RWPE2 (cell line): ENCODE results near the gene DGCR8.

ENCODE experiments used
- ATAC-seq: fragments of 200-7000 bp; cut with Tn5 transposase; 3 replicates; pipeline ENCODE4 v1.9.1; 2021; ENCODE audit warnings: low read depth
- DNase-seq: peaks from one replicate; pipeline ENCODE4 v3.0.0-alpha.2; 2020; ENCODE audit warnings: low spot score
- H3K27ac ChIP-seq: fragments of 450-650 bp; 2 replicates; pipeline ENCODE4 v1.5.1; 2017; ENCODE audit warnings: mild to moderate bottlenecking; ENCODE audit not compliant: poor library complexity, severe bottlenecking
- H3K27me3 ChIP-seq: fragments of 250-450 bp; sonication (Bioruptor Pico); 2 replicates; pipeline ENCODE4 v1.5.1; 2021; ENCODE audit warnings: mild to moderate bottlenecking, moderate library complexity; ENCODE audit not compliant: insufficient read depth, poor library complexity, severe bottlenecking
- H3K36me3 ChIP-seq: fragments of 250-450 bp; sonication (Bioruptor Pico); 2 replicates; pipeline ENCODE4 v1.5.1; 2020; ENCODE audit warnings: low read depth, mild to moderate bottlenecking, moderate library complexity
- H3K4me1 ChIP-seq: fragments of 250-450 bp; sonication (Bioruptor Pico); 2 replicates; pipeline ENCODE4 v1.5.1; 2021; ENCODE audit warnings: mild to moderate bottlenecking, moderate library complexity; ENCODE audit not compliant: insufficient read depth, poor library complexity, severe bottlenecking
- H3K4me3 ChIP-seq: fragments of 250-450 bp; sonication (Bioruptor Pico); 2 replicates; pipeline ENCODE4 v1.5.1; 2021; ENCODE audit warnings: mild to moderate bottlenecking, moderate library complexity; ENCODE audit not compliant: severe bottlenecking
- H3K9me3 ChIP-seq: fragments of 250-450 bp; sonication (Bioruptor Pico); 2 replicates; pipeline ENCODE4 v1.5.1; 2021; ENCODE audit warnings: mild to moderate bottlenecking, moderate library complexity; ENCODE audit not compliant: severe bottlenecking
- CTCF ChIP-seq: fragments of 450-650 bp; IDR thresholded peaks from one replicate; pipeline ENCODE4 v1.5.1; 2017; ENCODE audit warnings: mild to moderate bottlenecking, moderate library complexity; ENCODE audit not compliant: poor library complexity, severe bottlenecking

The DGCR8 gene

GRCh38 chr22:20140521-20140964, 60.5 kb downstream of the DGCR8 start:
- Histone ChIP-seq H3K27ac (no peak overlapping the region), H3K36me3 (no peaks in the 10 kb centered on the region; the same call in 1 of the 2 replicates), H3K4me3 (no peak overlapping the region), H3K4me1 (no peaks in the 10 kb centered on the region), H3K9me3 (no peaks in the 10 kb centered on the region), H3K27me3 (no peaks in the 10 kb centered on the region)
- no peak for DNase-seq
- no peak for TF ChIP-seq CTCF
- no peak for ATAC-seq

- DNase-seq (no peak), ATAC-seq (peak; percentile 36; the same call in 2 of the 3 replicates)
- Histone ChIP-seq H3K27me3 (no peaks in the 10 kb centered on the region), H3K27ac (peak overlapping the region; percentile 35), H3K36me3 (no peaks in the 10 kb centered on the region; the same call in 1 of the 2 replicates), H3K4me1 (no peaks in the 10 kb centered on the region), H3K4me3 (no peak overlapping the region), H3K9me3 (no peaks in the 10 kb centered on the region)
- TF ChIP-seq CTCF, result no peak
Observed at GRCh38 chr22:20141186-20142077, 61.4 kb downstream of the DGCR8 start.

- no peak for TF ChIP-seq CTCF
- Histone ChIP-seq H3K9me3 (no peaks in the 10 kb centered on the region), H3K4me3 (no peak overlapping the region), H3K27me3 (no peaks in the 10 kb centered on the region), H3K4me1 (no peaks in the 10 kb centered on the region), H3K36me3 (no peaks in the 10 kb centered on the region; the same call in 1 of the 2 replicates), H3K27ac (no peak overlapping the region)
- DNase-seq (no peak), ATAC-seq (no peak)
Observed at GRCh38 chr22:20142711-20143621, 62.9 kb downstream of the DGCR8 start.

- Histone ChIP-seq H3K4me1 (no peaks in the 10 kb centered on the region), H3K27me3 (no peaks in the 10 kb centered on the region), H3K4me3 (no peak overlapping the region), H3K36me3 (no peaks in the 10 kb centered on the region; the same call in 1 of the 2 replicates), H3K9me3 (no peaks in the 10 kb centered on the region), H3K27ac (no peak overlapping the region)
- no peak for TF ChIP-seq CTCF
- ATAC-seq (no peak), DNase-seq (no peak)
Observed at GRCh38 chr22:20143883-20144665, 64.0 kb downstream of the DGCR8 start.
